Lower leg skin (tissue), 3 donors: ENCODE results near the gene ST6GALNAC3.

Source experiments
- POLR2A ChIP-seq, 2 donors: fragments of 450-650 bp; IDR thresholded peaks; one replicate each; pipeline ENCODE4 v1.6.1; 2016 to 2017; ENCODE audit warnings: antibody characterized with exemption in 2 of 2, mild to moderate bottlenecking in 1 of 2, moderate library complexity in 1 of 2
- TF ChIP-seq, protein P1 (sequence below), 3 donors: fragments of 450-650 bp; IDR thresholded peaks; one replicate each; pipeline ENCODE4 v1.5.1; 2016; ENCODE audit warnings: antibody characterized with exemption in 3 of 3, mild to moderate bottlenecking in 3 of 3, moderate library complexity in 2 of 3

DNA sequence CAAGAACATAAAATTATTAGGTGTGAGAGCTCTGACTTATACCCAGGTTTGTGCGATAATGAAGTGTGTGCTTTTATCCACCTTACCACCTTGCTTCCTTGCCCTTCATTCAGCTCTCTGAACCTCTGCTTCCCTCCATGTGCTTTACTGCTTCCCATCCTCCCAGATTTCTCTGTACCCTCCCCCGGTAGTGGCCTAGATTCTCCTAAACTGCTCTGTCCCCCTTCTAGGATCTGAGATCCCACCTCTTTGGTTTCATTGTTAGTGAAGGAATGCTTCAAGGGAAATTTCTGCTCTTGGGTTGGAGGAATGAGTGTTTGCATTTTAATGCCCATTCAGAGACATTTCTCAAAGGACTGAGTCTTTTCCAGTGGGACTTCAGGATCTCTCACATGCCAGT is 159.5 kb downstream of the ST6GALNAC3 start:
- TF ChIP-seq POLR2A (IDR thresholded peaks at IDR 0.05): no peak
- TF ChIP-seq, protein P1, sequence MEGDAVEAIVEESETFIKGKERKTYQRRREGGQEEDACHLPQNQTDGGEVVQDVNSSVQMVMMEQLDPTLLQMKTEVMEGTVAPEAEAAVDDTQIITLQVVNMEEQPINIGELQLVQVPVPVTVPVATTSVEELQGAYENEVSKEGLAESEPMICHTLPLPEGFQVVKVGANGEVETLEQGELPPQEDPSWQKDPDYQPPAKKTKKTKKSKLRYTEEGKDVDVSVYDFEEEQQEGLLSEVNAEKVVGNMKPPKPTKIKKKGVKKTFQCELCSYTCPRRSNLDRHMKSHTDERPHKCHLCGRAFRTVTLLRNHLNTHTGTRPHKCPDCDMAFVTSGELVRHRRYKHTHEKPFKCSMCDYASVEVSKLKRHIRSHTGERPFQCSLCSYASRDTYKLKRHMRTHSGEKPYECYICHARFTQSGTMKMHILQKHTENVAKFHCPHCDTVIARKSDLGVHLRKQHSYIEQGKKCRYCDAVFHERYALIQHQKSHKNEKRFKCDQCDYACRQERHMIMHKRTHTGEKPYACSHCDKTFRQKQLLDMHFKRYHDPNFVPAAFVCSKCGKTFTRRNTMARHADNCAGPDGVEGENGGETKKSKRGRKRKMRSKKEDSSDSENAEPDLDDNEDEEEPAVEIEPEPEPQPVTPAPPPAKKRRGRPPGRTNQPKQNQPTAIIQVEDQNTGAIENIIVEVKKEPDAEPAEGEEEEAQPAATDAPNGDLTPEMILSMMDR (IDR thresholded peaks at IDR 0.05): no peak
